Rectal smooth muscle tissue (tissue), 1 donor: ENCODE measurements around the gene DIP2C.

ENCODE experiments used
- H3K27ac ChIP-seq: one replicate; pipeline ENCODE4 v1.7.0; 2013; ENCODE audit warnings: low read depth, low read length, inconsistent platforms
- H3K27me3 ChIP-seq: one replicate; pipeline ENCODE4 v1.7.0; 2013; ENCODE audit warnings: low read length; ENCODE audit not compliant: control insufficient read depth, insufficient read depth
- H3K36me3 ChIP-seq: one replicate; pipeline ENCODE4 v1.7.0; 2013; ENCODE audit warnings: low read length; ENCODE audit not compliant: control insufficient read depth, insufficient read depth
- H3K4me1 ChIP-seq: one replicate; pipeline ENCODE4 v1.7.0; 2013; ENCODE audit warnings: low read length; ENCODE audit not compliant: control insufficient read depth, insufficient read depth
- H3K4me3 ChIP-seq: one replicate; pipeline ENCODE4 v1.7.0; 2013; ENCODE audit warnings: low read length
- H3K9ac ChIP-seq: one replicate; pipeline ENCODE4 v1.7.0; 2013; ENCODE audit warnings: low read length

DIP2C gene

DNA sequence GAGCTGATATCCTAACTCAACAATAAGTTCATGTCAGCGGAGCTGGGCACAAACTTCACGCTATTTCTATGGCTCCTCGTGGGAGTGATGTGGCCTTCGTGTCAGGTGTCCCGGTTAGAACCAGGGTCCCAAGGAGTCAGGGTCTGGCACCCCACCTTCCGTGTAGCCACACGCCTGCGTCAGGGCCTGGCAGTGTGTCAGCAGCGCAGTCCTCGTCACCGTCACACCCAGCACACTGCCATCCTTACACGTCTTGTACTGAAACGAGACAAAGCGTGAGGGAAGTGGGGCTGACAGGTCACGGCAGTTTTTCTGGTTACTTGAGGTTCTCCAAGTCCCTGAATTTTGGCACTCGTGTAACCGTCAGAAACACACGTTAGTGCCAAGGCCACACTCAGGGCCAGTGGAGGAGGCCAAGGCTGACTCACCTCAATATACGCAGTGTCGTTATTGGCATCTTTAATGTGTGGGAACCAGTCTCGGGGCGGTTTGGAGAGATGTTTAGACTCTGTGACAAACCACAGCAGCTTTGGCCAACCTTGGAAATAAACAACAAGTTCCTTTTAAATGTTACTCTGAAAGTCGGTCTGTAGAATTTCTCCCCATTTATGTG lies 299.5 kb downstream of the DIP2C start:
- no peak overlapping the region for H3K9ac ChIP-seq
- H3K36me3 ChIP-seq, result peaks cover 5% of the 10 kb centered on the region
- no peaks in the 10 kb centered on the region for H3K27me3 ChIP-seq
- no peak overlapping the region for H3K4me3 ChIP-seq
- no peaks in the 10 kb centered on the region for H3K4me1 ChIP-seq
- no peak overlapping the region for H3K27ac ChIP-seq

DNA sequence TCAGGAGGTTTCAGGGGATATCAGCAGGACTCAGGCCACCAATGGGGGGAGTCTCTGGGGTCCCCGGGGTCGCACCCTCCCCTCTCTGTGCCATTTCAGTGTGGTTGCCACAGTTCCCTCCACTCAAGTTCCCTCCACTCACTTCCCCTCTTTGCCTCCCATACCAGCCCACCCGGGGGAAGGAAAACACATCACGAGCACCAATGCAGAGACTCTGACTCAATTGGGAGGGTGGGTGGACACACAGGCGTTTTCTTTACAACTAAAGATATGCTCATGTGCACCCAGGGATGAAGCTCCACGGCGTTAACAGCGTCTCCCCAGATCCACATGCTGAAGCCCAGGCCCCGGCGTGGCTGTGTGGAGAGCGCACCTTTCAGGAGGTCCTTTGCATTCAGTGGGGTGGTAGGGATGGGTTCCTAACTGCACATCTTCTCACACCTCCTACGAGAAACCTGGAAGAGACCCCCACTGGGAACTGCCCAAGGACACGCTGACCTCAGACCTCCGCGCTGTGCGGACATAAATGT lies 300.1 kb downstream of the DIP2C start:
- H3K4me3 ChIP-seq, result no peak overlapping the region
- H3K27me3 ChIP-seq, result no peaks in the 10 kb centered on the region
- no peak overlapping the region for H3K27ac ChIP-seq
- H3K36me3 ChIP-seq, result peaks cover 5% of the 10 kb centered on the region
- H3K9ac ChIP-seq, result no peak overlapping the region
- H3K4me1 ChIP-seq, result no peaks in the 10 kb centered on the region

DNA sequence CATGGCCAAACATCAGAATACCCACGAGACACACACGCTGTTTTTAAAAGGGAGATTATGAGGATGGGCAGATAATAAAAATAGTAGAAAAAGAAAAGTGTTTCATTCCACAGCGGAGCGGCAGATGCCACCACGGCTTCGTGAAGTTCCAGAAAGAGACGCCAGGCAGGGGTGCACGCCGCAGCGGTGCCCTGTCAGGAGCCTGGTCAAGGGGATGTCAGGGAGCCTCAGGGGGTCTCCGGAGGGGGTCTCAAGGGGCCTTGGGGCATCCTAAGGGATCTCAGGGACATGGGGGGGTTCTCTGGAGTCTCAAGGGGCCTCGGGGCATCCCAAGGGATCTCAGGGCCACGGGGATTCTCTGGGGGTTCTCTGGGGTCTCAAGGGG lies 300.8 kb downstream of the DIP2C start:
- Histone ChIP-seq H3K4me3 (no peak overlapping the region), H3K36me3 (peaks cover 5% of the 10 kb centered on the region), H3K9ac (no peak overlapping the region), H3K27me3 (no peaks in the 10 kb centered on the region), H3K4me1 (no peaks in the 10 kb centered on the region), H3K27ac (no peak overlapping the region)

DNA sequence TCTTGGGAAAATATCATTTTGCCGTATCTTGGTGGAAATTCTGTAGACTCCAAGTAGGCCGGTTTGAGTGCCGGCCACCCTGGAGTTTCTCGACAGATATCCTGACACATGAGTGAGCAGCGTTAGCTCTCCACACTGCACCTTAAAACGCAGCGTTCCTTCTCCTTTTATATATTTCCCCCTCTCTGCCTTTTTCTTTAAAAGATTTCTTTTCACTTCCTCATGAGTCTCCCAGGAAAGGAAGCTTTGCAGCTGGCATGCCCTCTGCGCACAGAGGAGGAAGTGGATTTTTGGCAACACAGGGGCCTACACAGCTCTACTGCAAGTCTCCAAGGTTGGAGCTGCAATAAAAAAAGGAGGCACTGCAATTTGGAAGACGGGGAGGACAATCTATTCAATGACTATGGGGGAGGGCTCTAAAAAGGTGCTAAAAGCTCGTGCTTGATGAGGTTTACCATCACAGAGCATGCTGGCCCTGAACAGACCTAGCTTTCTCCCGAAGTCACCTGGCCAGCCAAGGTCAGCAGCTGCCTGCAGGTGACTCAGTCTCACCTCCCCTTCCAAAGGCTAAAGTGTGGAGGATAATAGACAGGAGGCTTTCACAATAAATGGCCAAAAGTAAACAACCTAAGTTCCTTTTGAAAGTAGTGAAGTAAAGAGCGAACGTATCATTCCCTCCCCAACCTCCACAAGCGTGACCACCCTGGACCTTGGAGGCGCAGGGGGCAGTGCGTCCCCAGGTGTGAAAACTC lies 301.4 kb downstream of the DIP2C start:
- H3K9ac ChIP-seq, result no peak overlapping the region
- no peaks in the 10 kb centered on the region for H3K4me1 ChIP-seq
- no peak overlapping the region for H3K4me3 ChIP-seq
- H3K27ac ChIP-seq, result no peak overlapping the region
- peaks cover 5% of the 10 kb centered on the region for H3K36me3 ChIP-seq
- H3K27me3 ChIP-seq, result no peaks in the 10 kb centered on the region

DNA sequence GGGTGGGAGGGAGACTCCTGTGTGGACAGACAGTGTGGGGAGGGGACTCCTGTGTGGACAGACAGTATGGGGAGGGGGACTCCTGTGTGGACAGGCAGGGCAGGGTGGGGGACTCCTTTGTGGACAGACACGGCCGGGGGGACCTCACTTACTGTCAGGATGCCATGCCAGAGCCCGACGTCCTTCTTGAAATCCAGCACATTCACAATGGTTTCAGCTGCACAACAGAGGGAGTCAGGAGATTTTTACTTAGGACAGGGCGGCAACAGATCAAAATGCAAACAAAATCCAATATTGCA lies 301.9 kb downstream of the DIP2C start:
- Histone ChIP-seq H3K36me3 (peaks cover 5% of the 10 kb centered on the region), H3K27ac (no peak overlapping the region)

DNA sequence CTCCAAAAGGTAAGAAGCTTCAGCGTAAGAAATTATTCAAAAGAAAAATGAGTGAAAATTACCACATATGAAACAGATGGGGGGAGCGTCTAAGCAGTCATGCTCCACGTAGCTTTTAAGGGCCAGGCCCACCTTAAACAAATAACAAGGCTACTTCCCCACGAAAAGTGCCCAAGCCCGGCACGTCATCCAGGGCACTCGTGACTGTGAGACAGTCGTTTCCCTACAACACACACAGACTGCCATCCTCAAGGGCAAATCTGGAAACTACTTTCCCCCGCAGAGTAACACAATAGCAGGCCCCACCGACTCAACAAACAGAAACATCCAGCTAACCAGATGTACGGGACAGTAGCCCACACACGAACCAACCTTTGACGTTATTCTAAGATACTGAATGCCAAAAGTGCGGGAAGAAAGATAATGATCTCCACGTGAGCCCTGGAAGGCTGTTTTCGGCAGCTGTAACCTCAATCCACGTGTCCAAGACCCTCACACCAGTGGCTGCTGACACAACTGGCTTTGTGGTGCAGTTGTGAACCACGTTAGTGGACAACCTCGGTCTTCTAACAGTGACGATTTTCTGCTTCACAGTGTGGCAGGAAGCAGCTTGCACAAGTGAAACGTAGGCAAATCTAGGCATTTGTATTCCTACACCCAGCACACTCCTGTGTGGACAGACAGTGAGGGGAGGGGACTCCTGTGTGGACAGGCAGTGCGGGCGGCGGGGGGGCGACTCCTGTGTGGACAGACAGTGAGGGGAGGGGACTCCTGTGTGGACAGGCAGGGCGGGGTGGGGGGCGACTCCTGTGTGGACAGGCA lies 302.5 kb downstream of the DIP2C start:
- Histone ChIP-seq H3K36me3 (peaks cover 5% of the 10 kb centered on the region), H3K9ac (no peak overlapping the region), H3K4me1 (no peaks in the 10 kb centered on the region), H3K4me3 (no peak overlapping the region), H3K27ac (no peak overlapping the region), H3K27me3 (no peaks in the 10 kb centered on the region)

More for the DNA sequence above, 301.9 kb downstream of the DIP2C start:
- Histone ChIP-seq H3K4me1 (no peaks in the 10 kb centered on the region), H3K4me3 (no peak overlapping the region), H3K27me3 (no peaks in the 10 kb centered on the region), H3K9ac (no peak overlapping the region)

DNA sequence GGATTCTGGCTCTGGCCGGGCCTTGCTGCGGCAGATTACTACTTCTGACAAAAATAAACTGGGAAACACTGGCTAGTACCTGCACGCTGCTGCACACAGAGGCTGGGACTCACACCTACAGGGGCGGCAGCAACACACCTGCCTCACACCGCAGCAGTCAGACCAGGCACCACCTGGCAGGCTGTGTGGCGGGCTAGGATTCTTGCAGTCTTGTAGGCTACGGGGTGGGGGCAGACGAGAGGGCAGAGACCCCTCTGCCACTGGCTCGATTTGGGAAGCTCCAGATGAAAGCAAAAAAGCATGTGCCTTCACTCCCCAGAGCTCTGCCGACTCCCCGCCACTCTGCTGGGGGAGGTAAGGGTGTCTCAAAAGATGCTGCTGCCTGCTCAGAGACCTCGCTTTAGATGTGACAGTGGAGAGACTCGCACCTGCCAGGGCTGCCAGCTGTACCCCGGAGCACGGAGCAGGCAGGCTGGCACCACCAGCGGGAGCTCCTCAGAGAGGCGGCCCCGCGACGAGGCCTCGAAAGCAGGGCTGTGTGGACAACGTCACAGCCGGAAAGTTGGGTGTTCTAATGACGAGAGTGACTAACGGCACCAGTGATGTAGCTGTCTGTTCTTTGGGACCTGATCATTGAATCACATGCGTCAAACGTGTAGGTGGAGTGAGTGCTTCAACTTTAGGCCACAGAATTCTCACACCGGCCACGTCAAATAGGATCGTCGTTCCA lies 303.7 kb downstream of the DIP2C start:
- Histone ChIP-seq H3K36me3 (peaks cover 12% of the 10 kb centered on the region), H3K4me3 (no peak overlapping the region), H3K27me3 (no peaks in the 10 kb centered on the region), H3K9ac (no peak overlapping the region), H3K27ac (no peak overlapping the region), H3K4me1 (peaks cover 2% of the 10 kb centered on the region)

DNA sequence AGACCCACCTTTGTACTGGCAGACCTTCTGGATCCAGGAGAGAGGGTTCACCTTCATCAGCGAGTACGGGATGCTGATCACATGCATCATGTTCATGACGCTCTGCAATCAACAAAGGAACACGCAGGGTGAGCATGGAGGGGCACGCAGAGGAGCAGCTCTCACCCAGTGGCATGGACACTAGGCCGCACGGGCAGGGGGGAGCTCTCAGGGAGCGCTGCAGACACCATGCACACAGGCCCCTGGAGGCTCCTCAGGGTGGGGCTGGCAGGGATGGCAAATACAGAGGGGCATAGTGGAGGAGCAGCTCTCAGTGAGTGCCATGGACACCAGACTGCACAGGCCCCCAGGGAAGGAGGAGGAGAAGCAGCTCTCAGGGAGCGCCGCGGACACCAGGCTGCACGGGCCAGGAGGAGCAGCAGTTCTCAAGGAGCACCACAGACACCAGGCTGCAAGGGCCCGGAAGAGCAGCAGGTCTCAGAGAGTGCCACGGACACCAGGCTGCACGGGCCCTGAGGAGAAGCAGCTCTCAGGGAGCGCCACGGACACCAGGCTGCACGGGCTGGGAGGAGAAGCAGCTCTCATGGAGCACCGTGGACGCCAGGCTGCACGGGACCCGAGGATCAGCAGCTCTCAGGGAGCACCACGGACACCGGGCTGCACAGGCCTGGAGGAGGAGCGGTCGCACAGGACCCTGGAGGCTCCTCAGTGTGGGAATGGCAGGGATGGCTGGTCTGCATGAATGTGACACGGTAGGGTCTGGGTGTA lies 304.7 kb downstream of the DIP2C start:
- no peak overlapping the region for H3K4me3 ChIP-seq
- no peak overlapping the region for H3K27ac ChIP-seq
- no peaks in the 10 kb centered on the region for H3K27me3 ChIP-seq
- H3K36me3 ChIP-seq, result peaks cover 8% of the 10 kb centered on the region
- H3K9ac ChIP-seq, result no peak overlapping the region
- H3K4me1 ChIP-seq, result peaks cover 7% of the 10 kb centered on the region

DNA sequence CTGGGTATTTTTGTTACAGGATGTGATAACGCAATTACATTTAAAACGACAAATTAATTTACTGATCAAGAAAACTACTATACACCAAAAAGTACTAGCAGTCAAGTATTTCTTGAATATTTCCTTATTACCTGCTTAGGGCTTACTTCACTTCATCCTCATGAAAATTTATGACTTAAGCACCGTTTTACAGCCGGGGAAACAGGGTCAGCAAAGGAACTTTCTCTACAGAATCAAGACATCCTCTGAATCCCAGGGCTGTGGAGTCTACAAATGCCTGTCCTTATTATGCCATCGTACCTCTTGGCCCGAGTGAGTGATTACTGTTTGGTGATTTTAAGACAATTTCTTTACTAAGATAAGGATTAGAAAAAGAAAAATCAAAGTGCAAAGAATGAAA lies 305.9 kb downstream of the DIP2C start:
- Histone ChIP-seq H3K27me3 (no peaks in the 10 kb centered on the region), H3K4me3 (no peak overlapping the region), H3K4me1 (peaks cover 7% of the 10 kb centered on the region), H3K9ac (no peak overlapping the region), H3K36me3 (peaks cover 11% of the 10 kb centered on the region), H3K27ac (no peak overlapping the region)

DNA sequence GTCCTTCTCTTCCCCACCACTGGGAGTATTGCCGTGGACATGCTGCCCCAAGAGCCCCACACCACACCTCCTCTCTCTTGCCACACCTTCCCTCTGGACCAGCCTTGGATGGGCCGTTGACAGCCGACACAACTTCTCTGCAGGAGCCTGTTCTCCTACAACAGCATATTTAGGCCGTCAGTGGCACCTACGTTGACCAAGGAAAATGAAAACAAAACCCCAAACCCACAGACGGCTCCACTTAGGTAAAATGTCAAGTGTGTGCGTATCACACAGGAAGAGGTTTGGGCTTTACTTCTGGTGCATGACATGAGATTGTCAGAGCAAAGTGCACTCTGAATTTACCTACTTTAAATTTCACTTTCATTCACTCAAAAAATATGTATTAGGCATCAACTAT lies 307.7 kb downstream of the DIP2C start:
- Histone ChIP-seq H3K27me3 (no peaks in the 10 kb centered on the region), H3K9ac (no peak overlapping the region), H3K4me3 (no peak overlapping the region), H3K4me1 (peaks cover 7% of the 10 kb centered on the region), H3K27ac (no peak overlapping the region), H3K36me3 (peaks cover 10% of the 10 kb centered on the region)

DNA sequence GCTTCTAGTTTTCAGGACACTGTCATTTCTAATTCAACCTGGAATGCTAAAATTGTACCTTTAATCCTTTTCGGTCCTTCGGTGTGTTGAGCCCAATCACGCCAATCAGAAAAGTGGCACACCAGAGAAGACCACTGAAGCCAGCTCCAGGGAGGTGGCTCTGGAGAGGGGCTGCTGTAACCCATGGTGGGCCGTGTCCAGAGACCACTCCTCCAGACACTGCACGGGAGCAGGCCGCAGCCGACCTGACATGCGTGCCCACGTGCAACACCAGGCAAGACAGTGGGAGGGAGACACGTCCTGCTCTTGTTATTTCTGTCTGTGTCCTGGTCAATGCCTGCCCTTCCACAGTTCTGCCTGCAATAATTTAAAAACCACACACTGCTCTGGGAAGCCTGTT lies 308.1 kb downstream of the DIP2C start:
- no peaks in the 10 kb centered on the region for H3K27me3 ChIP-seq
- H3K36me3 ChIP-seq, result peaks cover 10% of the 10 kb centered on the region
- H3K27ac ChIP-seq, result no peak overlapping the region
- no peak overlapping the region for H3K4me3 ChIP-seq
- no peak overlapping the region for H3K9ac ChIP-seq
- H3K4me1 ChIP-seq, result peaks cover 7% of the 10 kb centered on the region
